Kidney tubule cell (primary cell): ENCODE measurements around the gene MAST4.
"Not testable (repeated sequence)": the region's sequence is repeated elsewhere in the genome, so short reads cannot be mapped to it uniquely, and the experiment has no call there.

Experiments
- DNase-seq: peaks from one replicate; pipeline ENCODE4 v3.0.0-alpha.2; 2018; ENCODE audit warnings: low spot score

The MAST4 gene

GRCh38 chr5:67090040-67090439 is 493.8 kb downstream of the MAST4 start:
- no peak for DNase-seq

DNA sequence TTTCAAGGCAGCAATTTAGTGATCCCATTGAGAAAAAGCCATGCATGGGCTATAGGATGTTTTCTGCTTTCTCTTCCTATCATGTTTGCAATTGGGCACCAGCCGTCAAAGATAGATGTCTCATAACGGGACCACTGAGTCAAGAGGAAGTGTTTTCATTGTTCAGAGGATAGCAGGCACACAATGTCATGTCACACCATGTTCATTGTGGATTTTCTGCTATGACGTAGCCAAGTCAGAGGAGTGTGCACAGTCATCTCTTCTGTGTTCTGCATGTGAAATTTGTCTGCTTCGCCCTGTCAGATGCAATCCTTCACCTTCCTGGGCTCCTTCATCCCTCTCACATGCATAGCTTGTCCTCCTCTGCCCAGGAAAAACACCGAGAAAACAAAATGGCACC is 494.4 kb downstream of the MAST4 start:
- DNase-seq = no peak

DNA sequence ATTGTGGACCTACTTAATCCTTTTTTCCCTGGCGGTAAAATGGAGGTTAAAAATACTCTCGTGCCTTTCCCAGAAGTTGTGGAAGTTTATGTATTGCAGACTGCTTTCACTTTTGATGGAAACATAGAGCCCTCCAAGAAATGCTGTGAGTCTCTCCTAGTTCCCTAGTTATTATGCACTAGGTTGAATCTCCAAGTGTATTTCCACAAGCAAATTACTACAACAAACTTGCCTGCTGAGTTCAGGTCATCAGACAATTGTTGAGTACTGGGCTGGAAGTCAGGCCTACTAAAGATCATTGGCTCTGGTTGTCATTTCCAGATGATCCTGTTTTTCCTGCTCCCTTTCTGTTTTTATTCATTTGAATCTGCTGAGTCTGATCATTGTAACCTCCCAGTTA is 496.3 kb downstream of the MAST4 start:
- no peak for DNase-seq

DNA sequence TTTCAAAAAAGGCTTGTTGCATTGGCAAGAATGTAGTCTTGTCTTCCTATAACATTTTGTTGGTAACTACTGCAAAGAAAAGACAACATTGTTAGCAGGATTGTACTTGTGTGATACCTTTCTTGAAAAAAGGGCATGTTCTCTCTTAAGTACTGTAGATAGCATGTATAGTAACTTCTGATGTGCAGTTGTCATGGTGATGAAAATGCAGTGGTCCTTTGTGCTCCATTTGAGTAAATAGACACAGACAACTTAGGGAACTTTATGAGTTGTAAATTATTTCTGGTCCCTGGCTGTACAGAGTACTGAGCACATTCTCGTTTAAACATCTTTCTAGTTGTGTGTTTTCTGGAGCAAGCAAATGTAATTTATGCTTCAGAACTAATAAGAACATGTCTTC is 497.1 kb downstream of the MAST4 start:
- DNase-seq = no peak

GRCh38 chr5:67094476-67095300 is 498.5 kb downstream of the MAST4 start:
- DNase-seq = peak; percentile 74

GRCh38 chr5:67095346-67096171 is 499.4 kb downstream of the MAST4 start:
- DNase-seq = peak; percentile 61

- no peak for DNase-seq
These were observed 502.5 kb downstream of the MAST4 start for GRCh38 chr5:67098656-67099055.

- no peak for DNase-seq
These were observed 504.1 kb downstream of the MAST4 start for GRCh38 chr5:67100301-67100700.

GRCh38 chr5:67102708-67103107 is 506.5 kb downstream of the MAST4 start:
- no peak for DNase-seq

DNA sequence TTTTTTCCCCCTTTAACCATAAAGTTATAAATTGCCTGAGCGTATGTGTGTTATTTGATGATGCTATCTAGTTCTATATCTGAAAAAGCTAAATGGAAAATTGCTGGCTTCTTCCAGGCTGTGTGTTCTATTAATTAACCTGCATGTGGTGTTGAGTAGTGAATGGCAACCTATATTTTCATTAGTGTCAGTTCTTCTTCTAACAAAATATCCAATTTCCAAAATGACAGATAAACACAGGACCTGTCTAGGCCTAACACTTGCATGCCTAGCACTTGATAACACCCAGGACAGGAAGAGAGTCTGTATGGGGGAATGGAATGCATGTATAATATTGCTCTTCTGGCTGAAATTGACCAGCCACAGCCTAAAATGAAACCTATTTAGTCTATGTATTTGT is 508.7 kb downstream of the MAST4 start:
- DNase-seq = no peak

GRCh38 chr5:67105270-67105669 is 509.1 kb downstream of the MAST4 start:
- no peak for DNase-seq

DNA sequence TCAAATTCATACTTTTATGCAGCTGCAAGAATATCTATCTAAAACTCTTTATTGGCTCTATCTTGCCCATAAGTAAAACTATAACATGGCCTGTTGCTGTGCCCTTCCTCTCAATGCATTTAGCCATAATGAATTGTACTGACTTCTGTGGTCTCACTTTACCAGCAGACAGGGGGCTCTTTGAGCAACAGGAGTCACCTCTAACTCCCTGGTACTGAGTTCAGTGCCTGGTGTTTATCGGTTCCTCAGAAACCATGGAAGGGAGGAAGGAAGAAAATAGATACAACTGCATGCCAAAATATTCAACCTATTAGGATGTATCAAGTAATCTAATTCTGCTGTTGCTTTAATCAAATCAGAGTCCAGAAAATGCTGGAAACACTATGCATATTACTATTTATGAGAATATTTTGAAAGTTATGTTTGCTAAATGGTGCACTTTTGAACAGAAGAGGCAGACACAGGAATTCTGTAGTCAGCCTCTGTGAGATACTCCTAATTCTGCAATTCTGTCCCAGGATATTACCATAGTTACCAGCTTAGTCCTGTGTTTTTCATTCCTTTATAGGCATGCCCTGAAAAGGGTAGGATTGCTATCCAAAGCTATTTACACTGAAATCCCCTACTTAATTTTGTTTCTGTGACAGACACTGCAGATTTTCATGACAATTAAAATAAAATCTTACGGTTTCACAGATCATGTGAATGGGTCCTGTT is 510.6 kb downstream of the MAST4 start:
- no peak for DNase-seq

GRCh38 chr5:67111779-67112178 is 515.6 kb downstream of the MAST4 start:
- DNase-seq = no peak

DNA sequence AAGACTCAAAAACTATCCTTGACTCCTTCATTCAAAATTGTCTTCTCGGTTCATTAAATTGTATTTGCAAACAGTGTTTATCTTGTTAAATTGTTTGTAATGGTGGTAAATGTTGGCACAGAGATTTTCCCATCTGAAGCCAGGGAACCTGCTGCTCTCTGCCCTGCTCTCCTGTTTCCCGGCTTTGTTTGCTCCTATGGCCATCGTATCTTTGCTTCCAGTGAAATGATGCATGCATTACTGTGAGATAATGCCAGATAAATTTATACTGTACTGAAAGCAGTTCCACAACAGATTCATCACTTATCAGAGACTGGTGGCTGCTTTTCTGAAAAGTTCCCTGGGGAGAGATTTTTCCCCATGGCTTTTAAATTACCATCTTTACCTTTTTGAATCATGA is 519.1 kb downstream of the MAST4 start:
- DNase-seq = no peak

DNA sequence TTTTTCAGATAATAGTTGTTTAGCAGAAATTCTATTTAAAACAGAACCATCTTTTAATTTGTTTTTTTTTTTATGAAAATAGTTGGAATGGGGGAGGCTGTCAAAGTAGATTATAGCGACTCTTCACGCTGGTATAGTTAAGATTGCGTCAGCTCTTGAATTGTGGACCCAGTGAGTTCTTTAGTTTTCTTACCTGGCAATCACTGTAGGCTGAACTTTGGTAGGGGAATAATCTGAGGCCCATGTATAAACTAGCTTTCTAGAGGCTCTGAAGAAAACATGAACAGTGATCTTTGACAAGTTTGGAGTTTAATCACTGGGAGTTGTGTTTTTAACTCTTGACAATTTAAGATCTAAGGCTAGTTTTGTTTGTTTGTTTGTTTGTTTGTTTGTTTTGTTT is 519.6 kb downstream of the MAST4 start:
- DNase-seq = no peak

DNA sequence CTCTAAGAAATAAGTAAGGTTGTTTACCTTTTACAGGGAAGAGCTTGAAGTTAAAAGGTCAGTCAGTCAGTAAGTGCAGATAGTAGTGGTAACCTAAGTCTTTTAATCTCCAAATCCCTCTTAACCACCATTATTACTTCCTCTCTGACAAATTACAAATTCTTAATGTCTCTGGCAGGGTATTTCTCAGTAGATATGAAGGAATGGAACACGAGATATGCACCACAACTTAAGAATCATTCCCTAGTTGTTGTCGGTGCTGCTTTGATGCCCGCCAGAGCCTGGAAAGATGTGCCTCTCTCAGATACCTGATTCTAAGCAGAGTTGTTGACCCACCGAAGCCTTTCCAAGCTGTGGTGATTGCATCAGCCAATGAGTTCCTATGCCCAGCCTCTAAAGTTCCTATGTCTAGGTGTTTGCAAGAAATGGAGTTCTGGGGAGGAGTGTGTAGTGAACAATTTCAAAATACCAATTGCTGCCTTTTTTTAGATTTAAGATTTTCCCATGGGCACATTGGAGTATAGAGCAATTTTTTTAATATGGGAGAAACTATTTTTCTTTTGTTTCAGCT is 521.9 kb downstream of the MAST4 start:
- no peak for DNase-seq

- no peak for DNase-seq
These were observed 522.8 kb downstream of the MAST4 start for GRCh38 chr5:67119010-67119409.

DNA sequence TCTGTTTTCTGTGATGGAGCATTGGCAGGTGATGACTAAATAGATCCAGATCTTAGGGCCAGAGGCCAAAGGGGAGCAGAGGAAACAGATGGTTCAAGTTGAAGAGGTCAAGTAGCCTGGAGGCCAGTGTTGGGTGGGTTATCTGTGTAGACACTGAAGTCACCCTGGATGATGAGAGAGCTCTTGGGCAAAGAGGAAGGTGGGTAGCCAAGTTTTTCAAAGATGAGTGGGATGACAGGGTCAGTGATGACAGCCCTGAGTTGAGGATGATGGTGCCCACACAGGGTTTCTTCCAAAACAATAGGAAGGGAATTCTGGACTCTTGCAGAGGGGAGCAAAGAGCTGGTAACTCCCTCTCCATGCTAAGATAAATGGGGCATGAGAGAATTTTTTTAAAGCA is 523.8 kb downstream of the MAST4 start:
- no peak for DNase-seq

DNA sequence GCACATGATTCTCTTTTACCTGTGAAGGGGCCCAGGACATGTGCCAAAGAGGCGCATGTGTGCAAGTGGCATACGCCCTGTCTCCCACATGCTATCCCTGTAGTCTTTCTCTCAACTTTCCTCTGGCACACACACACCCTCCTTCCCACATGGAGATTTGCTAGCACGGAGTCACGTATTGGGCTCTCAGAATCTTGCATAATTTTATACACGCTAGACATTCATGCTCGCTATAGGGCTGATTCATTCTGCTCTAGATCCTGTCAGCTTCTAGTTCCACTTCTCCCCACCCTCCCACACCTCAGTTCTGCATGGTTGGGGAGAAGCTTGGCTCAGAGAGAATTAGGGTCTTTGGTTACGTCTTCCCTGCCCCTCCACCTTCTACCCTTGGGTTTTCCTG is 527.6 kb downstream of the MAST4 start:
- no peak for DNase-seq

DNA sequence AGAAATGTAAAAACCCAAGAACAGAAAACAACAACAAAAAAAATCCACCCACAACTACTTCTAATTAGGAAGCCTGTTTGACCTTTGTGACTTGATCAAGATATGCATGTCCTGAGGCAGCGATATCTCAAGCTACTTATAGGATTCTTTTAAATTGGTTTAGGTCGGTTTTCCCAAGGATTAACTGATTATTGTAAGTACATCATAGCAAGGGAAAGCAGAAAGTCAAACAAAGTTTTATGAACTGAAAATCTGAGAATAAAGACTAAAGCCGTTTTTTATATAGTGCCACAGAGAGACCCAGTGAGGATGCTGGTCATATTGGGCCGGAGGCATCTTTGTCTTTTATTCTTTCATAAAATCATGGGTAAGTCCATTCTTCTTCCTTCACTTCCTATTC is 528.4 kb downstream of the MAST4 start:
- DNase-seq = no peak

GRCh38 chr5:67127347-67127895 is 531.2 kb downstream of the MAST4 start:
- not testable (repeated sequence) for DNase-seq

GRCh38 chr5:67129768-67130167 is 533.6 kb downstream of the MAST4 start:
- no peak for DNase-seq
